ENCODE data around the gene NENF. TPM values are rescaled to one million over a fixed set of nuclear protein-coding genes. Genes with fewer than 3 reads are reported as not detected.

NENF gene
- polyA plus RNA-seq, 3 donors, result 34.3 to 40.6 (median 36.2) TPM

GRCh38 chr1:212414328-212415106, 18.2 kb upstream of the NENF start, which contains the start of gene PACC1:
Gene PACC1 (minus strand): TSS chr1:212414886. CDS start chr1:212414757, 129 bp downstream.
- DNase-seq (ENCODE audit: extremely low read depth in 1 of 11, low read depth in 9 of 11, low spot score in 4 of 11), result peak; percentile 73 to 88 (median 84)

- no peak for DNase-seq (ENCODE audit: extremely low read depth in 1 of 11, low read depth in 9 of 11, low spot score in 4 of 11)
Observed at GRCh38 chr1:212415107-212415841, 17.4 kb upstream of the NENF start.

GRCh38 chr1:212421165-212421564, 11.6 kb upstream of the NENF start:
- DNase-seq (ENCODE audit: extremely low read depth in 1 of 11, low read depth in 9 of 11, low spot score in 4 of 11), result no peak

GRCh38 chr1:212423879-212424278, 8.8 kb upstream of the NENF start:
- DNase-seq (ENCODE audit: extremely low read depth in 1 of 11, low read depth in 9 of 11, low spot score in 4 of 11), result no peak

- DNase-seq (ENCODE audit: extremely low read depth in 1 of 11, low read depth in 9 of 11, low spot score in 4 of 11), result no peak
Observed at GRCh38 chr1:212428496-212428895, 4.2 kb upstream of the NENF start.

- no peak for DNase-seq (ENCODE audit: extremely low read depth in 1 of 11, low read depth in 9 of 11, low spot score in 4 of 11)
Observed at GRCh38 chr1:212430416-212430815, 2.3 kb upstream of the NENF start.

- DNase-seq (ENCODE audit: extremely low read depth in 1 of 11, low read depth in 9 of 11, low spot score in 4 of 11), result no peak
Observed at GRCh38 chr1:212430955-212431394, 1.7 kb upstream of the NENF start.

GRCh38 chr1:212431644-212432043, 1.1 kb upstream of the NENF start:
- no peak for DNase-seq (ENCODE audit: extremely low read depth in 1 of 11, low read depth in 9 of 11, low spot score in 4 of 11)

GRCh38 chr1:212432272-212432660, 454 bp upstream of the NENF start:
- DNase-seq (ENCODE audit: extremely low read depth in 1 of 11, low read depth in 9 of 11, low spot score in 4 of 11), result no peak

GRCh38 chr1:212433577-212434462, 1.1 kb downstream of the NENF start:
- no peak for DNase-seq (ENCODE audit: extremely low read depth in 1 of 11, low read depth in 9 of 11, low spot score in 4 of 11)

GRCh38 chr1:212434992-212435391, 2.3 kb downstream of the NENF start:
- DNase-seq (ENCODE audit: extremely low read depth in 1 of 11, low read depth in 9 of 11, low spot score in 4 of 11), result no peak

GRCh38 chr1:212437179-212437798, 4.6 kb downstream of the NENF start:
- no peak for DNase-seq (ENCODE audit: extremely low read depth in 1 of 11, low read depth in 9 of 11, low spot score in 4 of 11)

- DNase-seq (ENCODE audit: extremely low read depth in 1 of 11, low read depth in 9 of 11, low spot score in 4 of 11), result no peak
Observed at GRCh38 chr1:212438831-212439237, 6.1 kb downstream of the NENF start.

- no peak for DNase-seq (ENCODE audit: extremely low read depth in 1 of 11, low read depth in 9 of 11, low spot score in 4 of 11)
Observed at GRCh38 chr1:212440419-212440818, 7.7 kb downstream of the NENF start.

GRCh38 chr1:212442408-212442807, 9.7 kb downstream of the NENF start:
- no peak for DNase-seq (ENCODE audit: extremely low read depth in 1 of 11, low read depth in 9 of 11, low spot score in 4 of 11)

GRCh38 chr1:212446333-212446732, 13.6 kb downstream of the NENF start:
- DNase-seq (ENCODE audit: extremely low read depth in 1 of 11, low read depth in 9 of 11, low spot score in 4 of 11), result no peak

GRCh38 chr1:212447478-212447877, 14.8 kb downstream of the NENF start:
- DNase-seq (ENCODE audit: extremely low read depth in 1 of 11, low read depth in 9 of 11, low spot score in 4 of 11), result no peak

GRCh38 chr1:212450331-212450881, 17.7 kb downstream of the NENF start:
- DNase-seq (ENCODE audit: extremely low read depth in 1 of 11, low read depth in 9 of 11, low spot score in 4 of 11), result no peak
